H1 (cell line): ENCODE measurements around the gene WDR44.

ENCODE experiments used
- RNF2 ChIP-seq: fragments of 200-900, 300-1000 bp; sonication (generic); IDR thresholded peaks from 2 replicates; pipeline ENCODE4 v1.7.1; 2016; ENCODE audit warnings: borderline replicate concordance, low read depth, mild to moderate bottlenecking, antibody characterized with exemption, low read length; ENCODE audit not compliant: poor library complexity, severe bottlenecking; ENCODE audit errors: missing control alignments
- TBP ChIP-seq: IDR thresholded peaks from 2 replicates; pipeline ENCODE4 v1.6.1; 2011; ENCODE audit warnings: low read depth, low read length, improper control_type of control experiment

- TF ChIP-seq RNF2 = no peak
- TF ChIP-seq TBP = no peak
These were observed 21.4 kb downstream of the WDR44 start for GRCh38 chrX:118367338-118367737.
